ENCODE data around the gene SEL1L2.
"Not testable (repeated sequence)": the region's sequence is repeated elsewhere in the genome, so short reads cannot be mapped to it uniquely, and the experiment has no call there.

SEL1L2 gene, protein sequence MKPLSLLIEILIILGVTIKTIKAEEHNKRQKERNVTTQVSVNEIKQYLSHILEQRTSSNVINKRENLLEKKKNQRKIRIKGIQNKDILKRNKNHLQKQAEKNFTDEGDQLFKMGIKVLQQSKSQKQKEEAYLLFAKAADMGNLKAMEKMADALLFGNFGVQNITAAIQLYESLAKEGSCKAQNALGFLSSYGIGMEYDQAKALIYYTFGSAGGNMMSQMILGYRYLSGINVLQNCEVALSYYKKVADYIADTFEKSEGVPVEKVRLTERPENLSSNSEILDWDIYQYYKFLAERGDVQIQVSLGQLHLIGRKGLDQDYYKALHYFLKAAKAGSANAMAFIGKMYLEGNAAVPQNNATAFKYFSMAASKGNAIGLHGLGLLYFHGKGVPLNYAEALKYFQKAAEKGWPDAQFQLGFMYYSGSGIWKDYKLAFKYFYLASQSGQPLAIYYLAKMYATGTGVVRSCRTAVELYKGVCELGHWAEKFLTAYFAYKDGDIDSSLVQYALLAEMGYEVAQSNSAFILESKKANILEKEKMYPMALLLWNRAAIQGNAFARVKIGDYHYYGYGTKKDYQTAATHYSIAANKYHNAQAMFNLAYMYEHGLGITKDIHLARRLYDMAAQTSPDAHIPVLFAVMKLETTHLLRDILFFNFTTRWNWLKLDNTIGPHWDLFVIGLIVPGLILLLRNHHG

DNA sequence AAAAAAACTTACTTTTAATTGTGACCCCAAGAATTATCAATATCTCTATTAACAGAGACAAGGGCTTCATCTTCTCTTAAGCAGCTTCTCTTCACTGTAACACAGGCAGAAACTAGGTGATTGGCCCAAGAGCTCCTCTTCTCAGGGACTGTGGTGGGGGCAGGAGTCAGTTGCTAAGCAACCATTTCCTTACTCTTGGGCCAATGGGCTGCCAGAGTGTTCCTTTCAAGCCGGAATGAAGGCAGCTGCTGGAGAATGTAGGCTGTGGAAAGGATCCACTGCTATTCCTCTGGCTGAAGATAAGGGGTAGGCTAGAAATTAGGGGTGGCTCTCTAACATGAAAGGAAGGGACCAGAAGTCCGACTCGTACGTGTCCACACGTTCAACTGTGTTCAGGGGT, at the start of gene SEL1L2:
Gene SEL1L2 (minus strand): TSS at position 150 of the 400 bp plus-strand sequence. CDS start 80 bp downstream, at position 70.
- no peak for DNase-seq (ENCODE audit: low read depth in 2 of 2)

DNA sequence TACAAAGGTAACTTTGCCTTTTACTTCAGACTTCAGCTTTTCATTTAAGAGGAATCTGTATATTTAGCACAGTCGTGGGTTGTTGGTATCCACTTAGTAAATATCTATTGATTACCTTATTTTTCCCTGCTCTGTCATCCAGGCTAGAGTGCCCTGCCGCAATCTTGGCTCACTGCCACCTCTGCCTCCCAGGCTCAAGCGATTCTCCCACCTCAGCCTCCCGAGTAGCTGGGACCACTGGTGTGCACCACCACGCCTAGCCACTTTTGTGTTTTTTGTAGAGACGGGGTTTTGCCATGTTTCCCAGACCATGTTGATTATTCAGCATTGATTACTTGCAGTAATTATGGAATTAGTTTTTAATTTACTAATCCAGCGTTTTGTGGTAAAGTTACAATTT, 46.2 kb upstream of the SEL1L2 start:
- DNase-seq (ENCODE audit: low read depth in 2 of 2), result no peak

DNA sequence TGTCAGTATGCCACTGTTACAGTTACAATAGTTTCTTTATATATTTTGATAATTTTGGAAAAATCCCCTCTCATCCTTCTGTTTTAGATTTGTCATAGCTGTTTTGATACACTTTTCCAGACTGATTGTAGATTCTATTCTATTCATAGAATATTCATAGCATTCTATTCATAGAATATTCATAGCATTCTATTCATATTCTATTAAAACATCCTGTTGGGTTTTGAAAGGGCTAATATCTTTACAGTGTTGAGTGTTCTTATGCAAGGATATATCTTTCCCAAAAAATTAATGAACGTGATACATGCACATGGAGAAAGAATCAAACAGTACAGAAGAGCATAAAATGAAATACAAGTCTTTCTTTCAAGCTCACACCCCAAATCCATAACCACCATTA, 42.9 kb upstream of the SEL1L2 start:
- DNase-seq (ENCODE audit: low read depth in 2 of 2), result no peak

DNA sequence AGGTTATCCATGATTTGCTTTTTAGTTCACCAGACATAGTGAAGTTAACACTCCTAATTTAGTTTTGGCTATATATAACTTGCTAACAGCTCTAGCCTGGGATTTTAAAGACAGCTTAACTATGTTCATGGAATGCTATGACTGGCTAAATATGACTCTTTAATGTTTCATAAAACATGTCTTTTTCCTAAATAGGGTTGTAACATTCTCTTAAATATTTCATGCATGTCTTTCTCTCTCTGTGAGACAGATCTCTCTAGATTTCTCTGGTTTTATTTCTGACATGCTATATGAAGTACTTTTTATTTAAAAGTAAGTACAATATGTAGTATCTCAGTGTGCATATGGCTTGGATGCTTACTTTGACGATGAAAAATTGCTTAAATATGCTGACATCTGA, 40.6 kb upstream of the SEL1L2 start:
- no peak for DNase-seq (ENCODE audit: low read depth in 2 of 2)

DNA sequence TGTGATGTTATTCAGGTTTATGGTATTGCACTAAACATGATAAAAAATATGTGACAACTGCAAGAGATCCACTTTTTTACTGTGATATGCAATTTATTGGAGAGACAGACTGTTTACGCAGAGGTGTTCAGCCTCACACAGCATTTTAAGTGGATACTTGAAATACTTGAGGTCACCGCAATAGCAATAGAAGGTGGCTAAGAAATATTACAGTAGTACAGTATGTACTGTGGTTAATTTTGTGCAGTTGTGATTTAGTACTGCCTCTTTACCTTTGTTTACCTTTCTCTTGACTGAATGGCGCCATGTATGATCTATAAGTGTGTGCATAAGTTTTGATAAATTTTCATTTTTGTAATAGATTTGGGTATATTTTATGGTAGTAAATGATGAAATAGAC, 22.3 kb upstream of the SEL1L2 start:
- DNase-seq (ENCODE audit: low read depth in 2 of 2), result no peak

DNA sequence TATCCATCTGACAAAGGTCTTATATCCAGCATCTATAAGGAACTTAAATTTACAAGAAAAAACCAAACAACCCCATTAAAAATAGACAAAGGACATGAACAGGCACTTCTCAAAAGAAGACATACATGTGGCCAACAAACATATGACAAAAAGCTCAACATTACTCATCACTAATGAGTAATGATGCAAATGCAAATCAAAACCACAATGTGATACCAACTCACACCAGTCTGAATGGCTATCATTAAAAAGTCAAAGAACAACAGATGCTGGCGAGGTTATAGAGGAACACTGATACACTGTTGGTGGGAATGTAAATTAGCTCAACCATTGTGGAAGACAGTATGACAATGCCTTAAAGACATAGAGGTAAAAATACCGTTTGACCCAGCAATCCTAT, 18.8 kb upstream of the SEL1L2 start:
- no peak for DNase-seq (ENCODE audit: low read depth in 2 of 2)

DNA sequence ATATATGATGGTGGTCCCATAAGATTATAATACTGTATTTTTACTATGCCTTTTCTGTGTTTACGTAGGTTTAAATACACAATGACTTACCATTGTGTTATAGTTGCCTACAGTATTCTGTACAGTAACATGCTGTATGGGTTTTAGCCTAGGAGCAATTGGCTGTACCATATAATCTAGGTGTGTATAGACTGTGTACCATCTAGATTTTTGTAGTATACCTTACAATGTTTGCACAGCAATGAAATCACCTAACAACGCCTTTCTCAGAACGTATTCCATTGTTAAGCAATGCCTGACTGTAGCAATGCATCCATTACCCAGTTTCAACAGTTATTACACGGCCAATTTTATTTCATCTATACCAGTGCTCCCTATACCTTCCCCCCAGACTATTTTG, 15.6 kb upstream of the SEL1L2 start:
- no peak for DNase-seq (ENCODE audit: low read depth in 2 of 2)

DNA sequence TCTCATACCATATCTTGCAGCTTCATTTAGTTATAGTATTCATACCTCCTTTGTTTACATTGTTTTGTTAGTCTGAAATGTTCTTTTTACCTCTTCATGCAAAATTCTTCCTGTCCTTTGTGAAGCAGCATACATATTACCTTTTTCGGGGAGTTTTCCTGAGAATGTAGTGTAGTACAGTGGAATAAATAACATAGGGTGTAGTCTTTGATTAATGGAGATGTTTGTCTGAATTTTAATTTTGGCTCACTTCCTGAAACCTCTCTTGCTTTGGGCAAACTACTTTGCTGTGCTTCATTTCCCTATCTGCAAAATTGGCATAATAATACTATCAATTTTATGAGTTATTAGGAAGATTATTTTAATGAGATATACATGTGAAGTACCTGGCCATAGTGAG, 10.5 kb upstream of the SEL1L2 start:
- no peak for DNase-seq (ENCODE audit: low read depth in 2 of 2)

DNA sequence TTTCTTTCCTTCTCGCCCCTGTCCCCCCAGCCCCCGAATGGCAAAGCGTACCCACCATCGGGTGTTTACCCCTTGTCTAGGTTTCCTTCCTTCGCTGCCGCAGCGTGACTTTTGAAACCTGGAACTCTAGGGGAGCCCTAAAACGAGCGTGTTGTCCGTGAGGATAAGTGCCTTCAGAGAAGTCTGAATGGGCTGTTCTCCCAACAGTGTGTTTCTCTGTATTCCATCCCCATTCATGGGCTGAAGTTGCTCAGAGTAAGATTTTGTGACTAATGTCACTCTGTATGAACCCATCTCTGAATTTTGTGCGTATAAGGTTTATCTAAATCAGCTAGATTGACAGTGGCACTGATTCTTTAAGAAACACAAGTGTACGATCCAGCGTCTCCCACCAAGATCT, 5.9 kb upstream of the SEL1L2 start:
- DNase-seq (ENCODE audit: low read depth in 2 of 2), result no peak

DNA sequence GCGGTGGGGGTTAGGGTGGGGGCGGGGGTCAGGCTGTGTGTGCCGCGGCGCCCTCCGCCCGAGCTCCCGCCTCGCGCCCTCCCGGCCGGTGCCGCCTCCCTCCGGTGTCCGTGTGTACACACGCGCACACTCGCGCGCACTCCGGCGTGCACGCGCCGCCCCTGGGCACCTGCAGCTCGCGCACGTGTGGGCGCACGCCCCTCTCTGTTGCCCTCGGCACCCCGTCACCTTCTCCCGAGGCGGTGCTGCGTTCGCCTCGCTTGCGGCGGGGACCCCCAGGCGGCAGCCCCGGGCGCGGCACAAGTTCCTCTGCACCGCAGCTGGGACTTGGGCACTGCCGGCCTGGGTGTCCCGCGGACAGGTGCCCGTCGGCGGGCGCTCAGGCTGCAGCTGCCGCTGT, 5.4 kb upstream of the SEL1L2 start:
- no peak for DNase-seq (ENCODE audit: low read depth in 2 of 2)

DNA sequence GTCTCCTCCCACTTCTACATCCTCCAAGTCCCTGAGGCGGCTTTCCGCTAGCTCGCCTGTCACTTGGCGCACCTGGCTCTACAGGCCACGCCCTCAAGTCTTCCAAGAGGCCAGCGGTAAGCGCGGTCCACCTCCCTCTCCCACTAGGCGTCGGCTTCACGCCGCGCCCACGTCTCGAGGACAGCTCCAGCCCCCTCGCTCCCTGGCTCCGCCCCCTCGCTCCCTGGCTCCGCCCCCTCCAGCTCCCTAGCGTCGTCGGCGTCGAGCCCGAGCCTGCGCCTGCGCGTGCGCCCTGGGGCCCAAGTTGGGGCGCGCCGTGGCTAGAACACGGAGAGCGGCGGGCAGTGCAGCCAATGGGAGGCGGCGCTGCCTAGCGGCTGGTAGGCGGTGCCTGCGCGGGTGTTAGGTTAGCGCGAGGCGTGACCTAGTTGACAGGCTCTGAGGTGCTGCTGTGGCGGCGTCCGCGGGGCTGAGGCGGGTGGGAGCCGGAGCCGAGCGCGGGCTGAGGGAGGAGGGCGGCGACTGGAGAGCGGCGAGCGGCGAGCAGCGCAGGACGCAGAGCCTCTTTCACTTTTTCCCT, 4.8 kb upstream of the SEL1L2 start, which contains the start of gene MACROD2:
Gene MACROD2 (plus strand): TSS at position 431 of the 580 bp plus-strand sequence.
- peak; percentile 84 to 89 for DNase-seq (ENCODE audit: low read depth in 2 of 2)

DNA sequence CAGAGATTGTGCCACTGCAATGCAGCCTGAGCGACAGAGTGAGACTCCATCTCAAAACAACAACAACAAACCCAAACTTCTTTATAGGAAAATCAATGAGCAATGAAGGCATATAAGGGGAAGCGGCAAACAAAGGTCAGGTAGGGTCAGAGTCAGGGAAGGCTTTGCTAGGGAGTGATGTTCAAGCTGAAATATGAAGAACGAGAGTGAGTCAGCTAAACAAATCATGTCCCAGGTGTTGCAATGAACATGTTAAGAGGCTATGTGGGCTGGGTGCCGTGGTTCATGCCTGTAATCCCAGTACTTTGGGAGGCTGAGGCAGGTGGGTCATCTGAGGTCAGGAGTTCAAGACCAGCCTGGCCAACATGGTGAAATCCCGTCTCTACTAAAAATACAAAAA, 1.5 kb upstream of the SEL1L2 start:
- DNase-seq (ENCODE audit: low read depth in 2 of 2), result not testable (repeated sequence)

DNA sequence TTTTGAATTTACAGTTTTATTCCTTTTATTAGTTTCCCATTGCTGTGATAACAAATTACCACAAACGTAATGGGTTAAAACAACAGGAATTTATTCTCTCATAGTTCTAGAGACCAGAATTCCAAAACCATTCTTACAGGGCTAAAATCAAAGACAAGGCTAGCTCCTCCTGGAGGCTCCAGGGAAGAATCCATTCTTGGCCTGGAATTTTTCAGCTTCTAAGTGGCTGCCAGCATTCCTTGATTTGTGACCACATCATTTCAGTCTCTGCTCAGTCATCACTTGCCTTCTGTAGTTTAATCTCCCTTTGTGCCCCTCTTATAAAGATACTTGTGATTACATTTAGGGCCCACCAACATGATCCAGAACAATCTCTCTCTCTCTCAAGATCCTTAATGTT, 897 bp upstream of the SEL1L2 start:
- DNase-seq (ENCODE audit: low read depth in 2 of 2), result no peak

DNA sequence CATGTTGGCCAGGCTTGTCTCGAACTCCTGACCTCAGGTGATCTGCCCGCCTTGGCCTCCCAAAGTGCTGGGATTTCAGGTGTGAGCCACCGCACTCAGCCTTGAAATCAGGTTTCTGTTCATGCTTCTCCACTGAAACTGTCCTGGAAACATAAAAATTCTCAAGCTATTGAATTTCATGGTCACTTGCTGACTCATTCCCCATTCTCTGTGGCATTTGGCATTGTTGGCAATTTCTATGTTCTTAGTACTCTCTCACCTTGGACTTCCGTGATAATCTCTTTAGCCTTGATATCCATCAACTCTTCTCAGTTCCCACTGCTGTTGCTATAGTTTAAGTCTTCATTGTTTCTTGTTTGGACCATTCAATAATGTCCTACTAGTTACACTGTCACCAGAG, 6.2 kb downstream of the SEL1L2 start:
- no peak for DNase-seq (ENCODE audit: low read depth in 2 of 2)

DNA sequence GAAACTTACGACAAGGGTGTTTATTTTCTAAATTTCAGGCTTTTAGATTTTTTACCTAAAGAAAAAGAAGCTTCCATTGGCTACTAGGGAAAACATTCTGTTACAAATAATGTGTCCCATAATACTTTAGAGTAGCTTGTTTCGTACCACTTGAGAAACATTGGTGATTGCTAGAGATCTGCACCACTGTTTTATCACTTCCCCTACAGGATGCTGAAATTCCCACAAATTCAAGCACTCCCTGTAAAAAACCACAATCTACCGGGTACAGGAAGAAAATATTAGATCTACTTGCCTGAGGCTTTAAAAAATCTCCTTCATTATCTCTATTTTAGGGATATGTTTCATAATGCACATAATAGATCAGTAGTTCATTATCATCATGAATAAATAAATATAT, 29.9 kb downstream of the SEL1L2 start:
- no peak for DNase-seq (ENCODE audit: low read depth in 2 of 2)

DNA sequence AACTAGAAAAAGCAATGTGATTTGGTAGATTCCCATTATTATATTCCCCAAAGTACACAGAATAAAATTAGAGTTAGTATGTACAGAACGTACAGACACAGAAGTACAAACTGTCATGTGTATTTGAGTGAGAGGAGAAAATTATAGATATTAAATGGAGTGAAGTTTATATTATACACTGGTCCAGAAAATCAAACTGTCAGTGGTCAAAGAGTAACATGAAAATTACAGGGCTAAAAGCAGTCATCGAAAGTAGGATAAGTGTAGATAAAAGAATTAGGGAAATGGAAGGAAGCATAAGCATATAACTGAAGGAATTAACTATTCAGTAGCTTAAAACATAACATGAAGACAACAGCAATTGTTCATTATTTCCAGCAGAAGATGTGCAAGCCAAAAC, 30.3 kb downstream of the SEL1L2 start:
- DNase-seq (ENCODE audit: low read depth in 2 of 2), result no peak

DNA sequence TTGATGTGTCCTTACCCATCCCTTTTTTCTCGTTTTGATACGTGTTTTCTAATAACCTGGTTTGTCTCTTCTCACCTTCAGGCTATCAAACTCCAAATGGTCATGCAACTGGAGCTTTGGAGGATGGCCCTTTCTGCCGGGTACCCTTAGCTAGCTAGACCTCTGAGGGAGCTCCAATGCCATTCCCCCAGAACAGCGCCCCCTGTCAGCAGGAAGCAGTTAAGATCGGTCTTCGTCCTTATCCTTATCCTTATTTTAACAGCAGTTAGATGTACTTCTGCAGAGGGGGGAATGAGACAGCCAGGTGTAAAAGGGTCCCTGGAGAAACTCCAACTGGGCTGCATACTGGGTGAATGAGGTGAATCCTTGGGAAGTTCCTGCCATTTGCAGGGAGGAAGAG, 37.2 kb downstream of the SEL1L2 start:
- no peak for DNase-seq (ENCODE audit: low read depth in 2 of 2)

DNA sequence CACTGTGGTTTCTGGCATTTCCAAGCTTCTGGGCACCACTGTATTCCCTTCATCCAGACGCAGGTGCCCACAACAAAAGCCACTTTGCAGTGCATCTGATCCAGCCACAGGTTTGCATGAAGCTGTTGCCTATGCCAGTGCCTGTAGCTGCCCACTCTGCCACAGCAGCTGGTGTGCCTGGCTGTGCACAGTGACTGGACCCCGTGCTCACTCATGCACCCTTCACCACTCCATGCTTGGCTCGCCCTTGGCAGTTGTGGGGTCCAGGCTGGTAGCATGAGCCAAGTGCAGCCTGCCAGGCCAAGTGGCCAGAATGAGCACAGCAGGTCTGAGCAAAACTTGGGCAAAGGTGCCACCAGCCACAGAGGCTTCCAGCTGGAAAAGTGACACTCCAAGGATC, 42.7 kb downstream of the SEL1L2 start:
- no peak for DNase-seq (ENCODE audit: low read depth in 2 of 2)

DNA sequence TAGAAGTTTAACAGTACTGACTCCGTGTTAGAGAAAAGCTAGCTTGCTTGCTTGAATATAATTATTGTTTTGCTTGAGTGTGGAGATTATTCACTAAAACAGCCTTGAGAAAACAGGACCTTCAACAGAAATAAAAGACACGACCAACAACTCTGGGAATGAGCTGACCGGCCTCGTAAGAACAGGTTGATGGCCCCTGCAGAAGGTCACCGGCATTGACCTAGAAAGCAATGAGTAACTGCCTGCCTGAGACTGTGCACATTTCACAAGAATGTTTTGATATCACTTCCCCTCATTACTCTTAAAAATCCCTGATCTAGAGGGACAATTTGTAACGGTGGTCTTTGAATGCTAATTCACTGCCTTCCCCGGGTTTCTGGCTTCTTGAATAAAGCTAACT, 49.4 kb downstream of the SEL1L2 start:
- no peak for DNase-seq (ENCODE audit: low read depth in 2 of 2)

DNA sequence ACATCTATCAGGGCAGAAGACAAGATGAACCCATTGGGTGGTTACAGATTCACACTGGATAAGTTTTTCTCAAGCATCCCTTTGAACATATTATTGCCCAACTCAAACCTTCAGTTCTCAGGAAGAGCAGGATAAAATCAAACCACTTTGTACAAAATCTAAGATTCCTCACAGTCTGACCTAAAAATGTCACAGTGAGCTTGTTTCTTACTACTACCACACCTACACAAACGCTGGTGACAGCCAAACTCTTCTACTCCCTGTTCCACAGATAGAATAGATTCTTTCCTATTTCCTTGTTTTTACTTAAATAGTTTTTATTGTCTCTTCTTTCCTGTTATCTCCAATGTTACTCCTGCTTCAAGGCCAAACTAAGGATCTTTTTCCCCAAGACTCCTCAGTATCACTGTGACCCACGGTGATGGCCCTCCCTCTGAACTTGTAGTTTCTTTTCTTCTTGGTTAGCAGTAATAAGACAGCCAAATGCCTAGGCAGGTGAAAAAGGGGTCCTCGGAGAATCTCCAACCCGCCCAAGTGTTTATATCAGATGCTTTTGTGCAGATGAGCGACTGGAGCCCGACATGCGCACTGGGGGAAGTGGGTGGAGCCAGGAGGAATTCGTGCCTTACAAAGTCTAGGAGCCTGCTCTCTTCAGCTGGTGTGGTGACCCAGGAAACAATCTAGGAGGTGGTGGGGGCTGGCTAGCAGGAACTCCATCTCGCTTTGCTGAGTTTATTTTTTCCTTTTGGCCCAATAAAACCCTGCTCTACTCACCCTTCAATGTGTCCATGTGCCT, 53.4 kb downstream of the SEL1L2 start:
- no peak for DNase-seq (ENCODE audit: low read depth in 2 of 2)

DNA sequence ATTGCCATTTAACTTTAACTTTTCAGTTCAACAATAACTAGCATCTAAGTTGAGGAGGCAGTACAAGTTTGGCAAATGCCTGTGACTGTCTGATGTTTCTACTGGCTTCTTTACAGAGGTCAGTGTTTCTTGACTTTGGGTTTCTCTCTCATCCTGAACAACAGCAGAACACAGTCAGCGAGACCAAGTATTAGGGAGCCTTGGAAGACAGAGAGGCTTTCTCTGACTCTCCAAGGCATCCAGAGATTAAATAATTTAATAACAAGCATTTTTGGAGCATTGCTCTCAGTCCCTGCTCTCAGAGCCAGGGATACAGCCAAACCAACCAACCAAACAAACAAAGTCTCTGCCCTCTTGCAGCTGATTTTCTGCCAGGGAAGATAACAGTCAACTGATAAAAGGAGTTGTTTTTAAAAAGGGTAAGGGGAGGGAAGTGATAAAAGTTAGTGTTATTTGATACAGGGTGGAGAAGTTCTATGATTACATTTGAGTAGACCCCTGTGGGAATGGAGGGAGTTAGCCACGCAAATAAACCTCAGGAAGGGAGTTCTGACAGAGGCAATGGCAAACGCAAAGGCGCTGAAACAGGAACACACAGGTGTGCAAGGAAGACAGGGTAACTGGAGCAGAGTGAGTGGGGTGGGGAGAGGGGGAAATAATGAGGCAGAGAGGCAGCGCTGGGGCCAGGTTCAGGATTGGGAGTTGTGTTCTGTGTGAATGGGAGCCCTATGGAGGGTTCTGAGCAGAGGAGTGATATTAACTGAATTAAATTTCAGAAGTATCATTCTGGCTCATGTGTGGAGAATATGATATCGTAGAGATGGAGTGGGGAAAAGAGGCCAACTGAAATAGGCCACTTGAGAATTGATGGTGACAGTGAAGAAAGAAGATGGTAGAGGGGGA, 55.2 kb downstream of the SEL1L2 start:
- DNase-seq (ENCODE audit: low read depth in 2 of 2), result no peak

Measured in fibroblast of skin of left biceps (primary cell).